HG02571 (cell line): ENCODE measurements around the gene ADORA1.

Experiments
- ATAC-seq: cut with Tn5 transposase; IDR thresholded peaks from one replicate; pipeline ENCODE4 v1.9.1; 2021; ENCODE audit warnings: mild to moderate bottlenecking, moderate library complexity; ENCODE audit not compliant: unreplicated experiment

ADORA1 gene

GRCh38 chr1:203153051-203153988, 25.8 kb downstream of the ADORA1 start:
- ATAC-seq: no peak

- ATAC-seq: no peak
Measured at GRCh38 chr1:203153989-203154821, 26.7 kb downstream of the ADORA1 start.

- ATAC-seq: no peak
Measured at GRCh38 chr1:203156280-203156679, 28.8 kb downstream of the ADORA1 start.

- ATAC-seq: no peak
Measured at GRCh38 chr1:203158423-203158822, 30.9 kb downstream of the ADORA1 start.

- no peak for ATAC-seq
Measured at GRCh38 chr1:203158960-203159665, 31.6 kb downstream of the ADORA1 start.

GRCh38 chr1:203159844-203160243, 32.3 kb downstream of the ADORA1 start:
- ATAC-seq: no peak

- no peak for ATAC-seq
Measured at GRCh38 chr1:203161175-203161574, 33.6 kb downstream of the ADORA1 start.

- no peak for ATAC-seq
Measured at GRCh38 chr1:203161703-203162102, 34.2 kb downstream of the ADORA1 start.

- no peak for ATAC-seq
Measured at GRCh38 chr1:203162403-203162802, 34.9 kb downstream of the ADORA1 start.

- ATAC-seq: no peak
Measured at GRCh38 chr1:203163891-203164635, 36.5 kb downstream of the ADORA1 start.

GRCh38 chr1:203165101-203165799, 37.7 kb downstream of the ADORA1 start:
- ATAC-seq: no peak

- ATAC-seq: no peak
Measured at GRCh38 chr1:203165800-203166161, 38.3 kb downstream of the ADORA1 start.

- no peak for ATAC-seq
Measured at GRCh38 chr1:203166192-203166940, 38.8 kb downstream of the ADORA1 start.

GRCh38 chr1:203167026-203167912, 39.7 kb downstream of the ADORA1 start:
- no peak for ATAC-seq

GRCh38 chr1:203167913-203168200, 40.3 kb downstream of the ADORA1 start:
- ATAC-seq: no peak

- no peak for ATAC-seq
Measured at GRCh38 chr1:203168256-203168786, 40.8 kb downstream of the ADORA1 start.

GRCh38 chr1:203168991-203169390, 41.5 kb downstream of the ADORA1 start:
- no peak for ATAC-seq
